K562 (cell line): ENCODE measurements around the gene SARS1. TPM values are rescaled to one million over a fixed set of nuclear protein-coding genes. Genes with fewer than 3 reads are reported as not detected.
A peak's percentile ranks its signal among the peaks of the same experiment; 100 is the strongest.

Experiments used
- CREM ChIP-seq: IDR thresholded peaks from 2 replicates; pipeline ENCODE4 v1.6.1; 2014; ENCODE audit warnings: antibody characterized with exemption, low read depth
- DACH1 ChIP-seq: fragments of 450-650 bp; IDR thresholded peaks from 2 replicates; pipeline ENCODE4 v1.6.1; 2018; ENCODE audit not compliant: partially characterized antibody
- FOXK2 ChIP-seq, 2 experiments: fragments of 450-650 bp; IDR thresholded peaks in 1 of 2; conservative IDR thresholded peaks in 1 of 2; 2 replicates each; pipeline ENCODE4 v1.6.1; 2016; ENCODE audit warnings: low read depth in 2 of 2, mild to moderate bottlenecking in 1 of 2
- GTF2A2 ChIP-seq: IDR thresholded peaks from 2 replicates; pipeline ENCODE4 v1.6.1; 2016; ENCODE audit warnings: mild to moderate bottlenecking, missing genetic modification characterization, missing compliant biosample characterization
- NFYB ChIP-seq: IDR thresholded peaks from 2 replicates; pipeline ENCODE4 v1.6.1; 2011; ENCODE audit warnings: mild to moderate bottlenecking, moderate library complexity; ENCODE audit not compliant: insufficient read length; ENCODE audit errors: extremely low read depth
- PCBP1 ChIP-seq: fragments of 200-400 bp; formaldehyde crosslinking; IDR thresholded peaks from 2 replicates; pipeline ENCODE4 v1.6.1; 2018; ENCODE audit warnings: mild to moderate bottlenecking, low read depth, low read length; ENCODE audit not compliant: poor library complexity, severe bottlenecking
- POLR2A ChIP-seq: fragments of 450-650 bp; conservative IDR thresholded peaks from 2 replicates; pipeline ENCODE4 v1.6.1; 2016
- RNF219 ChIP-seq: fragments of 250-450 bp; sonication (Bioruptor Pico); IDR thresholded peaks from 2 replicates; pipeline ENCODE4 v1.5.0; 2022; ENCODE audit warnings: mild to moderate bottlenecking
- SMAD3 ChIP-seq: fragments of 450-650 bp; formaldehyde crosslinking; conservative IDR thresholded peaks from 2 replicates; pipeline ENCODE4 v1.4.0; 2020; ENCODE audit warnings: mild to moderate bottlenecking
- TAF9B ChIP-seq: fragments of 450-650 bp; IDR thresholded peaks from 2 replicates; pipeline ENCODE4 v1.6.1; 2018; ENCODE audit warnings: mild to moderate bottlenecking; ENCODE audit not compliant: partially characterized antibody
- TCF3 ChIP-seq: sonication (generic); formaldehyde crosslinking; IDR thresholded peaks from 2 replicates; pipeline ENCODE4 v1.4.0; 2020; ENCODE audit warnings: mild to moderate bottlenecking, missing genetic modification reagents
- ZNF165 ChIP-seq: fragments of 250-450 bp; sonication (Bioruptor Pico); IDR thresholded peaks from 2 replicates; pipeline ENCODE4 v1.4.0; 2020; ENCODE audit warnings: borderline replicate concordance
- ZNF280A ChIP-seq: fragments of 450-650 bp; IDR thresholded peaks from 2 replicates; pipeline ENCODE4 v1.6.1; 2018; ENCODE audit warnings: mild to moderate bottlenecking, low read depth; ENCODE audit not compliant: partially characterized antibody
- ZNF311 ChIP-seq: fragments of 250-450 bp; sonication (Bioruptor Pico); IDR thresholded peaks from 2 replicates; pipeline ENCODE4 v1.4.0; 2020; ENCODE audit warnings: mild to moderate bottlenecking, moderate library complexity
- polyA plus RNA-seq, 8 experiments: library from polyadenylated mRNA; depleted of rRNA in 4 of 8; stranded (reverse) in 5 of 8; unstranded in 3 of 8; fragments of >200 nt; fragmentation: Nextera tagmentation in 2 of 8; fragmentation: Illumina TruSeq in 1 of 8; extraction: Ambion mirVana in 2 of 8; extraction: Trizol in 1 of 8; gene quantifications; 2 replicates each; pipeline versions ENCODE4 v1.2.1 to v1.2.3, GENCODE V29; 2011 to 2014; ENCODE audit warnings: inconsistent platforms in 1 of 8, missing spikeins in 1 of 8
- total RNA-seq, 7 experiments: library from RNA; depleted of rRNA in 6 of 7; stranded (reverse); fragments of >200 nt in 6 of 7; fragmentation: Illumina TruSeq in 2 of 7; extraction: Trizol in 2 of 7; gene quantifications; 2 replicates each; pipeline versions ENCODE4 v1.2.1 to v1.2.3, GENCODE V29; 2011 to 2021; ENCODE audit warnings: low replicate concordance in 1 of 7
- TF ChIP-seq, protein P1 (sequence below): fragments of 150-350 bp; conservative IDR thresholded peaks from 2 replicates; pipeline ENCODE4 v1.6.1; 2014; ENCODE audit warnings: low read length
- TF ChIP-seq, protein P2 (sequence below): sonication (generic); formaldehyde crosslinking; IDR thresholded peaks from 2 replicates; pipeline ENCODE4 v1.8.0; 2022; ENCODE audit warnings: missing genetic modification reagents, mild to moderate bottlenecking, borderline replicate concordance
- TF ChIP-seq, protein P3 (sequence below): fragments of 200-800 bp; sonication (Bioruptor generic); IDR thresholded peaks from 2 replicates; pipeline ENCODE4 v1.6.1; 2017; ENCODE audit warnings: missing genetic modification characterization, missing compliant biosample characterization

The SARS1 gene
- total and polyA plus RNA-seq, 9 of the 15 experiments (the other 6 are each of a cell fraction or from before 2014, with no cell fraction given): 221 to 623 (median 254) TPM

GRCh38 chr1:109263597-109264378 is 50.1 kb downstream of the SARS1 start (continued):
- TF ChIP-seq GTF2A2 (tag) (no peak), ZNF280A (no peak), NFYB (no peak), CREM (peak; percentile 85), POLR2A (no peak), ZNF311 (CRISPR knock-in tag) (no peak), DACH1 (peak; percentile 72), PCBP1 (peak; percentile 11), TCF3 (CRISPR knock-in tag) (peak; percentile 29; the same call in 1 of the 2 replicates), RNF219 (no peak), TAF9B (no peak), SMAD3 (CRISPR knock-in tag) (no peak), FOXK2 (conservative IDR thresholded peaks at IDR 0.05 in 1 of 2, IDR thresholded peaks at IDR 0.05 in 1 of 2; ENCODE audit: low read depth in 2 of 2) (no peak; a peak in 1 of 4 replicates), ZNF165 (CRISPR knock-in tag) (no peak)
- TF ChIP-seq, protein P1, sequence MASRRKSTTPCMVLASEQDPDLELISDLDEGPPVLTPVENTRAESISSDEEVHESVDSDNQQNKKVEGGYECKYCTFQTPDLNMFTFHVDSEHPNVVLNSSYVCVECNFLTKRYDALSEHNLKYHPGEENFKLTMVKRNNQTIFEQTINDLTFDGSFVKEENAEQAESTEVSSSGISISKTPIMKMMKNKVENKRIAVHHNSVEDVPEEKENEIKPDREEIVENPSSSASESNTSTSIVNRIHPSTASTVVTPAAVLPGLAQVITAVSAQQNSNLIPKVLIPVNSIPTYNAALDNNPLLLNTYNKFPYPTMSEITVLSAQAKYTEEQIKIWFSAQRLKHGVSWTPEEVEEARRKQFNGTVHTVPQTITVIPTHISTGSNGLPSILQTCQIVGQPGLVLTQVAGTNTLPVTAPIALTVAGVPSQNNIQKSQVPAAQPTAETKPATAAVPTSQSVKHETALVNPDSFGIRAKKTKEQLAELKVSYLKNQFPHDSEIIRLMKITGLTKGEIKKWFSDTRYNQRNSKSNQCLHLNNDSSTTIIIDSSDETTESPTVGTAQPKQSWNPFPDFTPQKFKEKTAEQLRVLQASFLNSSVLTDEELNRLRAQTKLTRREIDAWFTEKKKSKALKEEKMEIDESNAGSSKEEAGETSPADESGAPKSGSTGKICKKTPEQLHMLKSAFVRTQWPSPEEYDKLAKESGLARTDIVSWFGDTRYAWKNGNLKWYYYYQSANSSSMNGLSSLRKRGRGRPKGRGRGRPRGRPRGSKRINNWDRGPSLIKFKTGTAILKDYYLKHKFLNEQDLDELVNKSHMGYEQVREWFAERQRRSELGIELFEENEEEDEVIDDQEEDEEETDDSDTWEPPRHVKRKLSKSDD: 0 out of 2 replicates have a peak, but pooled peaks have one; percentile 76
- TF ChIP-seq, protein P2, sequence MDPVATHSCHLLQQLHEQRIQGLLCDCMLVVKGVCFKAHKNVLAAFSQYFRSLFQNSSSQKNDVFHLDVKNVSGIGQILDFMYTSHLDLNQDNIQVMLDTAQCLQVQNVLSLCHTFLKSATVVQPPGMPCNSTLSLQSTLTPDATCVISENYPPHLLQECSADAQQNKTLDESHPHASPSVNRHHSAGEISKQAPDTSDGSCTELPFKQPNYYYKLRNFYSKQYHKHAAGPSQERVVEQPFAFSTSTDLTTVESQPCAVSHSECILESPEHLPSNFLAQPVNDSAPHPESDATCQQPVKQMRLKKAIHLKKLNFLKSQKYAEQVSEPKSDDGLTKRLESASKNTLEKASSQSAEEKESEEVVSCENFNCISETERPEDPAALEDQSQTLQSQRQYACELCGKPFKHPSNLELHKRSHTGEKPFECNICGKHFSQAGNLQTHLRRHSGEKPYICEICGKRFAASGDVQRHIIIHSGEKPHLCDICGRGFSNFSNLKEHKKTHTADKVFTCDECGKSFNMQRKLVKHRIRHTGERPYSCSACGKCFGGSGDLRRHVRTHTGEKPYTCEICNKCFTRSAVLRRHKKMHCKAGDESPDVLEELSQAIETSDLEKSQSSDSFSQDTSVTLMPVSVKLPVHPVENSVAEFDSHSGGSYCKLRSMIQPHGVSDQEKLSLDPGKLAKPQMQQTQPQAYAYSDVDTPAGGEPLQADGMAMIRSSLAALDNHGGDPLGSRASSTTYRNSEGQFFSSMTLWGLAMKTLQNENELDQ (CRISPR knock-in tag): 0 out of 2 replicates have a peak, but pooled peaks have one; percentile 60
- TF ChIP-seq, protein P3, sequence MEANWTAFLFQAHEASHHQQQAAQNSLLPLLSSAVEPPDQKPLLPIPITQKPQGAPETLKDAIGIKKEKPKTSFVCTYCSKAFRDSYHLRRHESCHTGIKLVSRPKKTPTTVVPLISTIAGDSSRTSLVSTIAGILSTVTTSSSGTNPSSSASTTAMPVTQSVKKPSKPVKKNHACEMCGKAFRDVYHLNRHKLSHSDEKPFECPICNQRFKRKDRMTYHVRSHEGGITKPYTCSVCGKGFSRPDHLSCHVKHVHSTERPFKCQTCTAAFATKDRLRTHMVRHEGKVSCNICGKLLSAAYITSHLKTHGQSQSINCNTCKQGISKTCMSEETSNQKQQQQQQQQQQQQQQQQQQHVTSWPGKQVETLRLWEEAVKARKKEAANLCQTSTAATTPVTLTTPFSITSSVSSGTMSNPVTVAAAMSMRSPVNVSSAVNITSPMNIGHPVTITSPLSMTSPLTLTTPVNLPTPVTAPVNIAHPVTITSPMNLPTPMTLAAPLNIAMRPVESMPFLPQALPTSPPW (CRISPR knock-in tag): peak; percentile 42; the same call in 1 of the 2 replicates
